ENCODE results near the gene RAD51B. TPM values are rescaled to one million over a fixed set of nuclear protein-coding genes. Genes with fewer than 3 reads are reported as not detected.

The RAD51B gene
- total RNA-seq, 1 experiment from 2014 or later, result 20.0 TPM

GRCh38 chr14:68759937-68760336, 940.4 kb downstream of the RAD51B start:
- CTCF ChIA-PET, result no interaction called here
- H4K20me1 ChIP-seq (ENCODE audit: insufficient read depth), result no peaks in the 10 kb centered on the region
- no peaks in the 10 kb centered on the region for H3K9me3 ChIP-seq (ENCODE audit: control insufficient read depth in 1 of 2, insufficient read depth in 1 of 2, low read depth in 1 of 2, low read length in 2 of 2)
- intact Hi-C loops (cut with micrococcal nuclease), result no loop called here
- peaks cover 5 to 14% of the 10 kb centered on the region in 2 experiments; a peak in 2 of 4 replicates for H3K4me1 ChIP-seq (ENCODE audit: control insufficient read depth in 1 of 2, insufficient read depth in 2 of 2, low read length in 2 of 2)
- H3K4me2 ChIP-seq (ENCODE audit: low read length), result no peak overlapping the region
- ATAC-seq (no peak), DNase-seq (ENCODE audit: low read depth, low spot score) (no peak)
- H2AFZ ChIP-seq (ENCODE audit: low read depth, low read length, poor library complexity, severe bottlenecking), result no peak overlapping the region
- H3K9ac ChIP-seq (ENCODE audit: low read length), result no peak overlapping the region
- POLR2A ChIA-PET, result no interaction called here
- H3K27ac ChIP-seq (ENCODE audit: low read depth, low read length), result no peak overlapping the region
- BruUV-seq (replicated peaks), result no TSS peak
- no peak overlapping the region for H3K4me3 ChIP-seq (replicated peaks in 1 of 2; ENCODE audit: low read depth in 1 of 2, low read length in 2 of 2)
- no peaks in the 10 kb centered on the region for H3K27me3 ChIP-seq (ENCODE audit: insufficient read depth, low read length)
- no peaks in the 10 kb centered on the region for H3K9me2 ChIP-seq (ENCODE audit: insufficient read depth)
- H3K36me3 ChIP-seq (ENCODE audit: control insufficient read depth in 1 of 2, insufficient read depth in 2 of 2, low read length in 2 of 2), result no peaks in the 10 kb centered on the region
- TF ChIP-seq TCF7L2 (IDR thresholded peaks at IDR 0.05; ENCODE audit: borderline replicate concordance, extremely low read depth, insufficient read depth, insufficient read length) (no peak), ZNF274 (IDR thresholded peaks at IDR 0.05; ENCODE audit: low read depth, low read length) (no peak), CBX3 (IDR thresholded peaks at IDR 0.05; ENCODE audit: low read depth) (no peak)
- no peaks in the 10 kb centered on the region for H3K79me2 ChIP-seq (ENCODE audit: insufficient read depth, low read length)
- RAD21 ChIA-PET (ENCODE audit: low non-redundant PET in 1 of 2, low total read pairs in 2 of 2, uncharacterized antibody in 2 of 2, unreplicated experiment in 2 of 2), result no interaction called here

GRCh38 chr14:68760761-68761160, 941.2 kb downstream of the RAD51B start:
- H3K79me2 ChIP-seq (ENCODE audit: insufficient read depth, low read length), result no peaks in the 10 kb centered on the region
- H3K27me3 ChIP-seq (ENCODE audit: insufficient read depth, low read length), result no peaks in the 10 kb centered on the region
- peaks cover 5 to 14% of the 10 kb centered on the region in 2 experiments; a peak in 2 of 4 replicates for H3K4me1 ChIP-seq (ENCODE audit: control insufficient read depth in 1 of 2, insufficient read depth in 2 of 2, low read length in 2 of 2)
- DNase-seq (ENCODE audit: low read depth, low spot score), result no peak
- no peaks in the 10 kb centered on the region for H3K9me3 ChIP-seq (ENCODE audit: control insufficient read depth in 1 of 2, insufficient read depth in 1 of 2, low read depth in 1 of 2, low read length in 2 of 2)
- no TSS peak for BruUV-seq (replicated peaks)
- RAD21 ChIA-PET (ENCODE audit: low non-redundant PET in 1 of 2, low total read pairs in 2 of 2, uncharacterized antibody in 2 of 2, unreplicated experiment in 2 of 2), result no interaction called here
- POLR2A ChIA-PET, result no interaction called here
- ATAC-seq, result no peak
- no peak overlapping the region for H3K27ac ChIP-seq (ENCODE audit: low read depth, low read length)
- intact Hi-C loops (cut with micrococcal nuclease), result no loop called here
- TF ChIP-seq ZFX (IDR thresholded peaks at IDR 0.05) (no peak), POLR2A (IDR thresholded peaks at IDR 0.05; ENCODE audit: borderline replicate concordance, extremely low read depth, insufficient read depth, insufficient read length) (no peak), ZBTB33 (IDR thresholded peaks at IDR 0.05; ENCODE audit: extremely low read depth, insufficient replicate concordance, low read length) (no peak), TCF7L2 (IDR thresholded peaks at IDR 0.05; ENCODE audit: borderline replicate concordance, extremely low read depth, insufficient read depth, insufficient read length) (no peak), EGR1 (IDR thresholded peaks at IDR 0.05; ENCODE audit: low read depth) (no peak), SIN3A (IDR thresholded peaks at IDR 0.05; ENCODE audit: low read depth) (no peak), YY1 (IDR thresholded peaks at IDR 0.05; ENCODE audit: extremely low read depth, insufficient replicate concordance, low read depth, low read length) (no peak)
- H3K9ac ChIP-seq (ENCODE audit: low read length), result no peak overlapping the region
- H3K9me2 ChIP-seq (ENCODE audit: insufficient read depth), result no peaks in the 10 kb centered on the region
- H4K20me1 ChIP-seq (ENCODE audit: insufficient read depth), result no peaks in the 10 kb centered on the region
- H3K4me2 ChIP-seq (ENCODE audit: low read length), result no peak overlapping the region
- H3K36me3 ChIP-seq (ENCODE audit: control insufficient read depth in 1 of 2, insufficient read depth in 2 of 2, low read length in 2 of 2), result no peaks in the 10 kb centered on the region
- H3K4me3 ChIP-seq (replicated peaks in 1 of 2; ENCODE audit: low read depth in 1 of 2, low read length in 2 of 2), result no peak overlapping the region
- CTCF ChIA-PET, result no interaction called here
- no peak overlapping the region for H2AFZ ChIP-seq (ENCODE audit: low read depth, low read length, poor library complexity, severe bottlenecking)

Data from HCT116 (cell line).